ENCODE data around the gene NUCKS1.

NUCKS1 gene

GRCh38 chr1:205701891-205702290 lies 48.1 kb downstream of the NUCKS1 start:
- DNase-seq, result no peak

GRCh38 chr1:205701420-205701819 lies 48.6 kb downstream of the NUCKS1 start:
- no peak for DNase-seq

GRCh38 chr1:205700865-205701401 lies 49.0 kb downstream of the NUCKS1 start:
- peak in 31 of 56 donors; percentile 6 to 67 (median 24) for DNase-seq

- no peak for DNase-seq
Observed at GRCh38 chr1:205699416-205699815, 50.6 kb downstream of the NUCKS1 start.

- DNase-seq, result no peak
Observed at GRCh38 chr1:205698921-205699320, 51.1 kb downstream of the NUCKS1 start.

- peak in 1 of 56 donors; percentile 25 for DNase-seq
Observed at GRCh38 chr1:205693421-205693991, 56.5 kb downstream of the NUCKS1 start.

GRCh38 chr1:205692423-205692822 lies 57.6 kb downstream of the NUCKS1 start:
- DNase-seq, result no peak

GRCh38 chr1:205690122-205690756 lies 59.7 kb downstream of the NUCKS1 start:
- DNase-seq, result no peak

GRCh38 chr1:205689479-205689878 lies 60.5 kb downstream of the NUCKS1 start:
- DNase-seq, result no peak

- no peak for DNase-seq
Observed at GRCh38 chr1:205688171-205689080, 61.6 kb downstream of the NUCKS1 start.

- DNase-seq, result no peak
Observed at GRCh38 chr1:205687242-205687641, 62.7 kb downstream of the NUCKS1 start.

- no peak for DNase-seq
Observed at GRCh38 chr1:205681364-205681763, 68.6 kb downstream of the NUCKS1 start.

GRCh38 chr1:205680073-205680851 lies 69.7 kb downstream of the NUCKS1 start, which contains the start of gene SLC45A3:
SLC45A3 (minus strand) TSS chr1:205680509; CDS start chr1:205664656, 15,853 bp downstream.
- DNase-seq, result peak in 37 of 56 donors; percentile 24 to 85 (median 54)

- peak in 4 of 56 donors; percentile 20 to 67 (median 34) for DNase-seq
Observed at GRCh38 chr1:205678286-205679111, 71.5 kb downstream of the NUCKS1 start.

GRCh38 chr1:205677167-205677566 lies 72.8 kb downstream of the NUCKS1 start:
- peak in 1 of 56 donors; percentile 78 for DNase-seq

GRCh38 chr1:205676597-205676996 lies 73.4 kb downstream of the NUCKS1 start:
- peak in 52 of 56 donors; percentile 28 to 96 (median 80) for DNase-seq

GRCh38 chr1:205676002-205676401 lies 74.0 kb downstream of the NUCKS1 start:
- DNase-seq, result no peak

GRCh38 chr1:205675247-205675646 lies 74.7 kb downstream of the NUCKS1 start:
- no peak for DNase-seq

- DNase-seq, result no peak
Observed at GRCh38 chr1:205672970-205673369, 77.0 kb downstream of the NUCKS1 start.

- DNase-seq, result no peak
Observed at GRCh38 chr1:205672395-205672889, 77.5 kb downstream of the NUCKS1 start.

Data from nucleus accumbens (tissue), 56 donors.